ENCODE measurements around the gene WNT7B. TPM values are rescaled to one million over a fixed set of nuclear protein-coding genes. Genes with fewer than 3 reads are reported as not detected.

WNT7B gene
- 0.57 and 0.77 TPM in 2 replicates for total RNA-seq (2022)
- percentile 14 among the genes with signal in this experiment for Bru-seq, nascent RNA
- percentile 16 among the genes with signal in this experiment for BruChase-seq, experiment 1, labeled RNA remaining after a 2-hour chase
- percentile 15 among the genes with signal in this experiment for BruChase-seq, experiment 2, labeled RNA remaining after a 6-hour chase
- long read RNA-seq, result 0 reads

DNA sequence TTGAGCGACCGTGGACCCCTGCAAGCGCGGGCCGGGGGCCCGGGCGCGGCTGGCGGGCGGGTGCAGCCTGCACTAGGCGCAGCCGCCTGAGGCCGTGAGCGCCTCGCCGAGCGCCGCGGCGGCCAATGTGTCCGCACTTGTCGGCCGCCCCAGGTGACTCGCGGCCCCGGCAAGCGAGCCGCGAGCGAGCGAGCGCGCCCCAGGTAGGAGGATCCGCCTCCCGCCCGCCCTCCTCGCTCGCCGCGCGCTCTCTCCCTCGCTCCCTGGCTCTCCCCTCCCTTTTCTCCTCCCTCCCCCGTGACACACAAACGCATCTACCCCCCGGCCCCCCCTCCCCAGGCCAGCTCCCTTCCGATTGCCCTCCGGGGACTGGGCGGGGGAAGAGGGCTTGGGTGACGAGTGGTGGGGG is at the start of gene WNT7B:
Gene WNT7B (minus strand): TSS at position 160 of the 409 bp plus-strand sequence. CDS start 408 bp downstream, outside the sequence.
- H3K27me3 Mint-ChIP-seq (ENCODE audit: insufficient read depth, unreplicated experiment), result peaks cover 3% of the 10 kb centered on the region
- no peak within 1 kb of the TSS for H3K27ac Mint-ChIP-seq (ENCODE audit: unreplicated experiment)
- no peaks in the 10 kb centered on the region for H3K4me1 Mint-ChIP-seq (ENCODE audit: low read depth, unreplicated experiment)
- DNase-seq, result peak in 1 of 2 experiments; percentile 42
- Histone ChIP-seq H3K4me1 (peaks cover 29% of the 10 kb centered on the region), H3K9me3 (no peaks in the 10 kb centered on the region), H3K27me3 (replicated peaks; ENCODE audit: control insufficient read depth, insufficient read depth, low read length) (peaks cover 6% of the 10 kb centered on the region; the same call in 1 of the 2 replicates), H3K4me3 (ENCODE audit: low read depth, low read length) (peak within 1 kb of the TSS; percentile 30), H3K36me3 (ENCODE audit: control insufficient read depth, insufficient read depth, low read length) (no peaks in the 10 kb centered on the region)
- TF ChIP-seq, protein P1, sequence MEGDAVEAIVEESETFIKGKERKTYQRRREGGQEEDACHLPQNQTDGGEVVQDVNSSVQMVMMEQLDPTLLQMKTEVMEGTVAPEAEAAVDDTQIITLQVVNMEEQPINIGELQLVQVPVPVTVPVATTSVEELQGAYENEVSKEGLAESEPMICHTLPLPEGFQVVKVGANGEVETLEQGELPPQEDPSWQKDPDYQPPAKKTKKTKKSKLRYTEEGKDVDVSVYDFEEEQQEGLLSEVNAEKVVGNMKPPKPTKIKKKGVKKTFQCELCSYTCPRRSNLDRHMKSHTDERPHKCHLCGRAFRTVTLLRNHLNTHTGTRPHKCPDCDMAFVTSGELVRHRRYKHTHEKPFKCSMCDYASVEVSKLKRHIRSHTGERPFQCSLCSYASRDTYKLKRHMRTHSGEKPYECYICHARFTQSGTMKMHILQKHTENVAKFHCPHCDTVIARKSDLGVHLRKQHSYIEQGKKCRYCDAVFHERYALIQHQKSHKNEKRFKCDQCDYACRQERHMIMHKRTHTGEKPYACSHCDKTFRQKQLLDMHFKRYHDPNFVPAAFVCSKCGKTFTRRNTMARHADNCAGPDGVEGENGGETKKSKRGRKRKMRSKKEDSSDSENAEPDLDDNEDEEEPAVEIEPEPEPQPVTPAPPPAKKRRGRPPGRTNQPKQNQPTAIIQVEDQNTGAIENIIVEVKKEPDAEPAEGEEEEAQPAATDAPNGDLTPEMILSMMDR (IDR thresholded peaks at IDR 0.05; ENCODE audit: insufficient read depth in 1 of 2, low read depth in 1 of 2, low read length in 1 of 2, severe bottlenecking in 1 of 2, unreplicated experiment in 1 of 2), result no peak
- H3K9me3 Mint-ChIP-seq (ENCODE audit: unreplicated experiment), result no peaks in the 10 kb centered on the region
- ChIA-PET CTCF (interaction anchor here (0.6 to 1.9 kb wide), 3 partner anchors 69 to 672 kb away, joined by 3 to 17 read pairs (median 4); no protein-coding TSS in a partner anchor), POLR2A (no interaction called here)
- H3K4me3 Mint-ChIP-seq (ENCODE audit: unreplicated experiment), result peak within 1 kb of the TSS; percentile 49
- H3K36me3 Mint-ChIP-seq (ENCODE audit: insufficient read depth, unreplicated experiment), result peaks cover 6% of the 10 kb centered on the region
- intact Hi-C loops (cut with micrococcal nuclease; ENCODE audit: unreplicated experiment), result no loop called here
- no TSS peak for BruUV-seq (replicated peaks)

- H3K27ac Mint-ChIP-seq (ENCODE audit: unreplicated experiment), result no peak overlapping the region
- H3K27me3 Mint-ChIP-seq (ENCODE audit: insufficient read depth, unreplicated experiment), result peaks cover 14% of the 10 kb centered on the region
- no peaks in the 10 kb centered on the region for H3K36me3 ChIP-seq (ENCODE audit: control insufficient read depth, insufficient read depth, low read length)
- no peaks in the 10 kb centered on the region for H3K36me3 Mint-ChIP-seq (ENCODE audit: insufficient read depth, unreplicated experiment)
- H3K4me1 Mint-ChIP-seq (ENCODE audit: low read depth, unreplicated experiment), result no peaks in the 10 kb centered on the region
- H3K9me3 ChIP-seq, result no peaks in the 10 kb centered on the region
- H3K4me1 ChIP-seq, result no peaks in the 10 kb centered on the region; the same call in 1 of the 2 replicates
- no TSS peak for BruUV-seq (replicated peaks)
- H3K27me3 ChIP-seq (replicated peaks; ENCODE audit: control insufficient read depth, insufficient read depth, low read length), result no peaks in the 10 kb centered on the region
- TF ChIP-seq, protein P1 (IDR thresholded peaks at IDR 0.05; ENCODE audit: insufficient read depth in 1 of 2, low read depth in 1 of 2, low read length in 1 of 2, severe bottlenecking in 1 of 2, unreplicated experiment in 1 of 2), result no peak
- H3K4me3 Mint-ChIP-seq (ENCODE audit: unreplicated experiment), result peak overlapping the region; percentile 58
- intact Hi-C loops (cut with micrococcal nuclease; ENCODE audit: unreplicated experiment), result no loop called here
- H3K9me3 Mint-ChIP-seq (ENCODE audit: unreplicated experiment), result no peaks in the 10 kb centered on the region
- DNase-seq, result peak in 1 of 2 experiments; percentile 10
- H3K4me3 ChIP-seq (ENCODE audit: low read depth, low read length), result peak overlapping the region; percentile 36; the same call in 1 of the 2 replicates
- ChIA-PET CTCF (interaction anchor here (0.9 to 3.5 kb wide), 4 partner anchors 9 to 80 kb away, joined by 3 to 20 read pairs (median 6); no protein-coding TSS in a partner anchor), POLR2A (interaction anchor here (1.2 kb wide), 1 partner anchor 13 kb away, joined by 3 read pairs; no protein-coding TSS in a partner anchor)
Observed at GRCh38 chr22:46025973-46026898, 49.3 kb upstream of the WNT7B start.

All from Caco-2 (cell line).